Measurements from ENCODE around the gene COL23A1.

Gene COL23A1

DNA sequence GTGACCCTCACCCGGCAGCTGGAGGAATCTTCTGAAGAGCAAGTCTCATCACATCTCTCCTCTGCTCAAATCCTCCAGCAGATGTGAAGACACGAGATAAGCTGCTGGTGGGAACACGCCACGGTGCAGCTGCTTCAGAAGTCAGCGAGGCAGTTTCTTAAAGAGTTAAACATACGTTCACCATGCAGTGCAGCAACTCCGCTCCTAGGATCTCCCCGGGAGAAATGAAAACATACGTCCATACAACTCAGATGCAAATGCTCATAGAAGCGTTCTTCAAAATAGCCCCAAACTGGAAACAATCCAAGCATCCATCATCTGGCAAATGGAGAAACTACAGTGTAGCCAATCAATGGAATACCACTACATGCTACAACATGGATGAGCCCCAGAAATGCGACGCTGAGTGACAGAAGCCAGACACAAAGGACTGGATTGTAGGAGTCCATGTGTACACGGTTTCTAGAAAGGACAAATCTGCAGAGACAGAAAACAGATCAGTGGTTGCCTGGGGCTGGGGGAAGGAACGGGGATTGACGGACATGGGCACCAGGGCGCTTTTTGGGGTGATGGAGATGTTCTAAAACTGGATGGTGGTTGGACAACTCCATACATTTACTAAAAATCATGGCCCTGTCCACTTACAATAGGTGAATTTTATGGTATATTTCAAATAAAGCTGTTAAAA is 150.6 kb downstream of the COL23A1 start:
- DNase-seq (ENCODE audit: low read depth): no peak
- TF ChIP-seq, protein P1, sequence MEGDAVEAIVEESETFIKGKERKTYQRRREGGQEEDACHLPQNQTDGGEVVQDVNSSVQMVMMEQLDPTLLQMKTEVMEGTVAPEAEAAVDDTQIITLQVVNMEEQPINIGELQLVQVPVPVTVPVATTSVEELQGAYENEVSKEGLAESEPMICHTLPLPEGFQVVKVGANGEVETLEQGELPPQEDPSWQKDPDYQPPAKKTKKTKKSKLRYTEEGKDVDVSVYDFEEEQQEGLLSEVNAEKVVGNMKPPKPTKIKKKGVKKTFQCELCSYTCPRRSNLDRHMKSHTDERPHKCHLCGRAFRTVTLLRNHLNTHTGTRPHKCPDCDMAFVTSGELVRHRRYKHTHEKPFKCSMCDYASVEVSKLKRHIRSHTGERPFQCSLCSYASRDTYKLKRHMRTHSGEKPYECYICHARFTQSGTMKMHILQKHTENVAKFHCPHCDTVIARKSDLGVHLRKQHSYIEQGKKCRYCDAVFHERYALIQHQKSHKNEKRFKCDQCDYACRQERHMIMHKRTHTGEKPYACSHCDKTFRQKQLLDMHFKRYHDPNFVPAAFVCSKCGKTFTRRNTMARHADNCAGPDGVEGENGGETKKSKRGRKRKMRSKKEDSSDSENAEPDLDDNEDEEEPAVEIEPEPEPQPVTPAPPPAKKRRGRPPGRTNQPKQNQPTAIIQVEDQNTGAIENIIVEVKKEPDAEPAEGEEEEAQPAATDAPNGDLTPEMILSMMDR (conservative IDR thresholded peaks at IDR 0.05; ENCODE audit: low read depth, low read length): no peak
- no peak overlapping the region for H3K4me3 ChIP-seq (ENCODE audit: low read depth, low read length)

DNA sequence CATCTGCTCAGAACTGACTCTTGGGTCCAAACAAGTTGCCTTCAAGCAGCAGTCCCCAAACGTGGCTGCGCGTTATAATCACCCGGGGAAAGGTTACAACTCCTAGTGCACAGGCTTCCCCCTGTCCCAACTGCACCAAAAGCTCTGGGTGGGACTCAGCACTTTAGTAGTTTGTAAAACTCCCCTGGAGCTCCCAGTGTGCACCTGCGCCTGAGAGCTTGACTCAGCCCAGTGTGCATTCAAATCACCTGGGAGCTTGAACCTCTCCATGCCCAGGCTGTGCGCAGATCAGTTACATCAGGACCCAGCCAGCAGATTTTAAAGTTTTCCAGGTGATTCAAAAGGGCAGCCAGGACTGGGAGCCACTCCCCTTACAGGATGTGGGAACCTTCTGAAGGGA is 151.4 kb downstream of the COL23A1 start:
- H3K4me3 ChIP-seq (ENCODE audit: low read depth, low read length): no peak overlapping the region
- TF ChIP-seq, protein P1 (conservative IDR thresholded peaks at IDR 0.05; ENCODE audit: low read depth, low read length): no peak
- DNase-seq (ENCODE audit: low read depth): no peak

DNA sequence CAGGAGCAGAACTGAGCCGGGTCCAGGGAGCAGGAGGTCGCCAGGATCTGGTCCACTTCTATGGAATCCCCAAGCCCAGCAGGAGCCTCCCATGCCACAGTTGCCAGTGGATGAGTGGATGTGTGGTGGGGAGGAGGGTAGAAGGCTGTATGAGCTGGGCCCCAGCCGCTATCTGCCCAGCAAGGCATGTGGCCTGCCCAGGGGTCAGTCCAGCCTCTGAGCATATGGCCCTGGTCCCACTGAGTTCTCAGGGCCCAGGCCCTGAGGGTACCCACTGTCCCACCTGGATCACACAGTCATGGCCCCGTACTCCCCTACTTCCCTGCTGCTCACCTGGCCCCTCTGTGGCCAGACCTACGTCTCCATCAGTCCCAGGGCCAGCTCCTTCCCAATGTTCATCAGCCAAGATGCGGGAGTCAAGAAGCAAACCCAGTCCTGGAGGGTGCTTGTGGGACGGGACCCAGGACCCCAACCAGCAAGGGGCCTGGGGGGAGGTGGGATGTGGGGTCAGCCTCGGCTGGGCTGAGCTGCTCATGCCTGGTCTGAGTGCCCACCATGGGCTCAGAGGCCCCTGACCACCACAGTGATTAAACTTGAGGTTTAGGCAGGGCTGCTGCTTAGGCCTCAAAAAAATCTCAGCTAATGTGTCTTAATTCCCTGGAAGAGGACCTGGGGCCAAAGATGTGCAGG is 152.7 kb downstream of the COL23A1 start:
- H3K4me3 ChIP-seq (ENCODE audit: low read depth, low read length): no peak overlapping the region
- TF ChIP-seq, protein P1 (conservative IDR thresholded peaks at IDR 0.05; ENCODE audit: low read depth, low read length): no peak
- no peak for DNase-seq (ENCODE audit: low read depth)

DNA sequence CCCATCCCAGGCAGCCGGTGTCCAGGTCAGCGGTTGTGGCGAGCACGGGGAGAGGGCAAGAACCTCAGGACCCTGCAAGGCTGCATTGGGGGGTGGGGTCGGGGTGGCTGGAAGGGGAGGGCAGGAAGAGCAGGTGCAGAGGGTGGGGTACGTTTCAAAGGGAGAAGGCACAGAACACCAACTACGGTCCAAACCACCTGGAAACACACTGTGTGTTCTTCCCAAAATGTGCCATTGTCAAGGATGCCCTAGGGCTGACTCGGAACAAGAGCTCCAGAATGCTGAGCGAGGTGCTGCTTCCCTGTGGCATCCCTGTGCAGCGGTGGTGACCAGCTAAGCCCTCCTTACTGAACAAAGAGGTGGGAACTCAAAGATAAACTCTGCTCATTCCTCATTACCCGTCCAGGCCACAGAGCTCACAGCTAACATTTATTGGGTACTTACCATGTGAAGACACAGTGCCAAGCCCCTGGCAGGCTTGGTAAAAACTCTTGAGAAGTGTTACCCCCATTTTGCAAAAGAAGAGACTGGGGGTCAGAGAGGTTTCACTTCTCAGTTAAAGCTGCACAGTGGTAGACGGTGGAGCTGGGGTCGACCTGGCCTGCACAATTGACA is 153.8 kb downstream of the COL23A1 start:
- TF ChIP-seq, protein P1 (conservative IDR thresholded peaks at IDR 0.05; ENCODE audit: low read depth, low read length): no peak
- no peak for DNase-seq (ENCODE audit: low read depth)
- H3K4me3 ChIP-seq (ENCODE audit: low read depth, low read length): no peak overlapping the region

DNA sequence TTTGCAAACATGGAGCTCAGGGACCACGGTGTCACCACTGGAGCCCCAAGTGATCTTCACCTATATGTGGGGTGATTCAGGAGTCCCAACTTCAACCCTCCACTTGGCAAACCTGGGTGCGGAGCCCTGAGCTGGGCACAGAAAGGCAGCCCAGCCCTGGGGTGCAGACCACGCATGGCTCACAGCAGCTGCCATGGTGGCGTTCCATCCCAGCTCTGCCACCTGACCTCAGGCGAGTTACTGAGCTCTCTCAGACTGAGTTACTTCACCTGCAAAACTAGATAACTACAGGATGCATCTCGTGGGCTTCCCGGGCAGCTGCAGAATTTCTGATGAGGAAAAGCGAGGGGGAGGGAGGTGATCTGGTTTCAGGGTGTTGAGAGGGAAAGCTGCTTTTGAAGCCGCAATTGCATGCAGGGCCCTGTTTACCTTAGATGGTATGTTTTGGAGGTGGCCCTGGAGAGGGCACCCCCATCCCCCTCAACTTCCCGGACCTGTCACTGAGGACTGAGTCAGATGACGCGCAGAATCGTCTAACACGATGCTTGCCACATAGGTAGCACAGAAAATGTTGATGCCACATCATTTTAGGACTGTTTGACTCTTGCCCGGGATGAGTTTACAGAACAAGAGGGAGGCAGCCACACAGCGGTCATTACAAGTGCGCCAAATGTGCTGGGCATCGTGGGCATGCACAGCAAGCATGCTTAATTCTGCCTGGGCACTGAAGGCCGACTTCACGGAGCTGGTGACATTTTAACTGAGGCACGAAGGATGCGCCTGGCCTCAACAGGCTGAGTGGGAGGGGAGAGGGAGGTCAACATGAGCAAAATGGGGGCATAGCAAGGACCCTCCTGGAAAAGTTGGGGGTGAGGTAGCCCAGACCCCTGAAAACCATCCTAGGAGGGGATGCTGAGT is 154.6 kb downstream of the COL23A1 start:
- H3K4me3 ChIP-seq (ENCODE audit: low read depth, low read length): no peak overlapping the region
- TF ChIP-seq, protein P1 (conservative IDR thresholded peaks at IDR 0.05; ENCODE audit: low read depth, low read length): no peak
- no peak for DNase-seq (ENCODE audit: low read depth)

DNA sequence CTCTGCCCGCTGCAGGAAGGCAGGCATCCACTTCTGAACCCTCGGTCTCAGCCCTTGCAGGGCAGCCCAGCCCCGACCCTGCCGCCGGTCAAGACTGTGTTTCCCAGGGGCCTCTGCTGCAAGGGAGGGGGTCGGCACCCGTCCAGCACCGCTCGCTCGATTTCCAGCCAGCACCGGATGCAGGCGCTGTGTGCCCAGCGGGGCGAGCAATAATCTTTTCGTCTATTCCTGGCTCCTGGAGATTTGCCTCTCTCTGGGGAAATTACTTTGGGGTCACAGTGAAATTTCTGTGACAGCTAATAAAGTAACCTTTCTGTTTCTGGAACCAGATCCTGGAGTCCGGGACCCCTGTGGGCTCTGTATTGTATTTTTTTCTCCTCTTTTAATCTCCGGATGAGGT is 155.3 kb downstream of the COL23A1 start:
- DNase-seq (ENCODE audit: low read depth): peak; percentile 34
- TF ChIP-seq, protein P1 (conservative IDR thresholded peaks at IDR 0.05; ENCODE audit: low read depth, low read length): no peak
- H3K4me3 ChIP-seq (ENCODE audit: low read depth, low read length): no peak overlapping the region
